Fibroblast of gingiva (primary cell): Measurements from ENCODE around the gene ELAPOR2.
"Not testable (repeated sequence)": the region's sequence is repeated elsewhere in the genome, so short reads cannot be mapped to it uniquely, and the experiment has no call there.

Experiments
- DNase-seq: peaks from one replicate; pipeline ENCODE4 v3.0.0-alpha.2; 2011; ENCODE audit warnings: low read depth

Gene ELAPOR2

GRCh38 chr7:87046456-87046855, 13.0 kb downstream of the ELAPOR2 start:
- no peak for DNase-seq

- not testable (repeated sequence) for DNase-seq
Measured at GRCh38 chr7:87044713-87045112, 14.7 kb downstream of the ELAPOR2 start.

GRCh38 chr7:87041586-87041985, 17.9 kb downstream of the ELAPOR2 start:
- not testable (repeated sequence) for DNase-seq

GRCh38 chr7:87039691-87040299, 19.7 kb downstream of the ELAPOR2 start:
- DNase-seq: not testable (repeated sequence)

- DNase-seq: no peak
Measured at GRCh38 chr7:87038993-87039690, 20.3 kb downstream of the ELAPOR2 start.

- no peak for DNase-seq
Measured at GRCh38 chr7:87036985-87037384, 22.5 kb downstream of the ELAPOR2 start.

- DNase-seq: no peak
Measured at GRCh38 chr7:87032604-87033339, 26.7 kb downstream of the ELAPOR2 start.

- peak; percentile 58 for DNase-seq
Measured at GRCh38 chr7:87029078-87029477, 30.4 kb downstream of the ELAPOR2 start.

- no peak for DNase-seq
Measured at GRCh38 chr7:87028636-87029035, 30.8 kb downstream of the ELAPOR2 start.

- no peak for DNase-seq
Measured at GRCh38 chr7:87027900-87028299, 31.6 kb downstream of the ELAPOR2 start.

GRCh38 chr7:87021285-87021684, 38.2 kb downstream of the ELAPOR2 start:
- no peak for DNase-seq

GRCh38 chr7:87016606-87017005, 42.8 kb downstream of the ELAPOR2 start:
- no peak for DNase-seq

- DNase-seq: no peak
Measured at GRCh38 chr7:87013840-87014190, 45.6 kb downstream of the ELAPOR2 start.

- no peak for DNase-seq
Measured at GRCh38 chr7:87013136-87013839, 46.2 kb downstream of the ELAPOR2 start.
